Panc1 (cell line): ENCODE data around the gene SLC6A7. TPM values are rescaled to one million over a fixed set of nuclear protein-coding genes. Genes with fewer than 3 reads are reported as not detected.

Source experiments
- ATAC-seq: fragments of 200-7000 bp; cut with Tn5 transposase; 2 replicates; pipeline ENCODE4 v1.9.1; 2020; ENCODE audit warnings: mild to moderate bottlenecking, moderate library complexity
- BruUV-seq: library from RNA; stranded (reverse); fragments of 400-500 nt; replicated peaks from 2 replicates; lab custom pipeline; 2021; lab: Mats Ljungman, UMichigan
- CTCF ChIA-PET: fragments of 300-600 bp; sonication (Branson Sonifier 250); formaldehyde crosslinking; loops from one replicate; lab custom pipeline; 2022; ENCODE audit warnings: antibody characterized with exemption; lab: Charles Lee
- POLR2A ChIA-PET: fragments of 300-600 bp; sonication (Branson Sonifier 250); formaldehyde crosslinking; loops from one replicate; lab custom pipeline; 2022; ENCODE audit warnings: antibody characterized with exemption; lab: Charles Lee
- DNase-seq: peaks from one replicate; pipeline ENCODE4 v3.0.0-alpha.2; 2010; ENCODE audit warnings: low read depth, low spot score
- H3K27ac ChIP-seq: 2 replicates; pipeline ENCODE4 v1.5.1; 2011; ENCODE audit warnings: mild to moderate bottlenecking, low read length, inconsistent platforms
- H3K27me3 ChIP-seq: fragments of 200-500 bp; sonication (Bioruptor generic); 2 replicates; pipeline ENCODE4 v1.6.0; 2014; ENCODE audit warnings: low read length, inconsistent platforms; ENCODE audit not compliant: control insufficient read depth, insufficient read depth
- H3K36me3 ChIP-seq: fragments of 200-500 bp; sonication (Bioruptor generic); 2 replicates; pipeline ENCODE4 v1.5.1; 2014; ENCODE audit warnings: inconsistent platforms, mild to moderate bottlenecking, low read length, moderate library complexity; ENCODE audit not compliant: control insufficient read depth, insufficient read depth
- H3K4me1 ChIP-seq: 2 replicates; pipeline ENCODE4 v1.5.1; 2011; ENCODE audit warnings: inconsistent platforms, mild to moderate bottlenecking, low read length, moderate library complexity; ENCODE audit not compliant: control insufficient read depth, insufficient read depth
- H3K4me3 ChIP-seq, 2 experiments: 2 replicates each; pipeline ENCODE4 v1.5.1; 2011 to 2012; ENCODE audit warnings: low read depth in 2 of 2, low read length in 2 of 2, mild to moderate bottlenecking in 2 of 2, inconsistent platforms in 1 of 2, moderate library complexity in 1 of 2
- H3K9me3 ChIP-seq: fragments of 200-500 bp; sonication (Bioruptor generic); 2 replicates; pipeline ENCODE4 v1.5.1; 2014; ENCODE audit warnings: low read depth, mild to moderate bottlenecking, inconsistent platforms, low read length, moderate library complexity; ENCODE audit not compliant: control insufficient read depth, insufficient read depth
- POLR2AphosphoS5 ChIP-seq: IDR thresholded peaks from 2 replicates; pipeline ENCODE4 v1.6.1; 2012; ENCODE audit warnings: mild to moderate bottlenecking, low read depth, low read length, moderate library complexity
- REST ChIP-seq, 2 experiments: IDR thresholded peaks; 2 replicates each; pipeline ENCODE4 v1.6.1; 2011 to 2012; ENCODE audit warnings: low read depth in 2 of 2, control low read depth in 1 of 2, low read length in 1 of 2, mild to moderate bottlenecking in 1 of 2, moderate library complexity in 1 of 2; ENCODE audit not compliant: insufficient read depth in 1 of 2
- SIN3A ChIP-seq: IDR thresholded peaks from 2 replicates; pipeline ENCODE4 v1.6.1; 2012; ENCODE audit warnings: low read depth, mild to moderate bottlenecking, low read length, moderate library complexity, borderline replicate concordance; ENCODE audit not compliant: insufficient read depth
- TCF7L2 ChIP-seq: IDR thresholded peaks from 2 replicates; pipeline ENCODE4 v1.6.1; 2011; ENCODE audit warnings: mild to moderate bottlenecking, low read depth, low read length, inconsistent platforms
- in situ Hi-C: cut with HindIII; loops from 2 replicates; pipeline ENCODE4 v1.10.0; 2016; ENCODE audit warnings: low sequenced_read_pairs, low pct_unique_long_range_greater_than_20kb
- intact Hi-C: fragments of 100-400 bp; cut with micrococcal nuclease; formaldehyde crosslinking; loops from one replicate; pipeline ENCODE4 v1.10.0; 2022; ENCODE audit not compliant: unreplicated experiment
- total RNA-seq: library from RNA; stranded (reverse); gene quantifications from one replicate; pipeline ENCODE4 v1.2.1, GENCODE V29; 2021; ENCODE audit not compliant: unreplicated experiment
- TF ChIP-seq, protein P1 (sequence below): fragments of 450-650 bp; IDR thresholded peaks from 2 replicates; pipeline ENCODE4 v1.5.1; 2017; ENCODE audit warnings: mild to moderate bottlenecking

Gene SLC6A7
- total RNA-seq, 1 experiment from 2014 or later = not detected

DNA sequence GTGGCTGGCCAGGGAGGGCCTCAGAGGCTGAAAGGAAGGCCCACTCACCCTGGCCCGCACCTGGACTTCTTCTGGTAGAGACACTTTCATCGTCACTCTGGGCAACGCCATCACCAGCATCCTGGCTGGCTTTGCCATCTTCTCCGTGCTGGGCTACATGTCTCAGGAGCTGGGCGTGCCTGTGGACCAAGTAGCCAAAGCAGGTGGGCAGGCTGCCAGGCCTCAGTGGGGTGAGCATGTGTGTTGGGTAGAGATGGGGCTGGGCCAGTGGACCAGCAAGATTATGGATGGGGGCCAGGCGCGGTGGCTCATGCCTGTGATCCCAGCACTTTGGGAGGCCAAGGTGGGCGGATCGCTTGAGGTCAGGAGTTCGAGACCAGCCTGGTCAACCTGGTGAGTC is 12.6 kb downstream of the SLC6A7 start:
- Histone ChIP-seq H3K4me1 (no peaks in the 10 kb centered on the region), H3K27ac (no peak overlapping the region), H3K27me3 (peaks cover under 1% of the 10 kb centered on the region; the same call in 1 of the 2 replicates), H3K4me3 (no peak overlapping the region), H3K36me3 (no peaks in the 10 kb centered on the region), H3K9me3 (no peaks in the 10 kb centered on the region)
- no peak for ATAC-seq
- intact Hi-C loops (no loop called here), in situ Hi-C loops (no loop called here)
- no peak for DNase-seq
- TF ChIP-seq TCF7L2 (no peak), SIN3A (no peak), POLR2AphosphoS5 (no peak), REST (IDR thresholded peaks at IDR 0.05; ENCODE audit: insufficient read depth in 1 of 2, low read depth in 2 of 2, low read length in 1 of 2) (no peak)
- TF ChIP-seq, protein P1, sequence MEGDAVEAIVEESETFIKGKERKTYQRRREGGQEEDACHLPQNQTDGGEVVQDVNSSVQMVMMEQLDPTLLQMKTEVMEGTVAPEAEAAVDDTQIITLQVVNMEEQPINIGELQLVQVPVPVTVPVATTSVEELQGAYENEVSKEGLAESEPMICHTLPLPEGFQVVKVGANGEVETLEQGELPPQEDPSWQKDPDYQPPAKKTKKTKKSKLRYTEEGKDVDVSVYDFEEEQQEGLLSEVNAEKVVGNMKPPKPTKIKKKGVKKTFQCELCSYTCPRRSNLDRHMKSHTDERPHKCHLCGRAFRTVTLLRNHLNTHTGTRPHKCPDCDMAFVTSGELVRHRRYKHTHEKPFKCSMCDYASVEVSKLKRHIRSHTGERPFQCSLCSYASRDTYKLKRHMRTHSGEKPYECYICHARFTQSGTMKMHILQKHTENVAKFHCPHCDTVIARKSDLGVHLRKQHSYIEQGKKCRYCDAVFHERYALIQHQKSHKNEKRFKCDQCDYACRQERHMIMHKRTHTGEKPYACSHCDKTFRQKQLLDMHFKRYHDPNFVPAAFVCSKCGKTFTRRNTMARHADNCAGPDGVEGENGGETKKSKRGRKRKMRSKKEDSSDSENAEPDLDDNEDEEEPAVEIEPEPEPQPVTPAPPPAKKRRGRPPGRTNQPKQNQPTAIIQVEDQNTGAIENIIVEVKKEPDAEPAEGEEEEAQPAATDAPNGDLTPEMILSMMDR = no peak
- BruUV-seq = no TSS peak
- POLR2A ChIA-PET = no interaction called here
- CTCF ChIA-PET = no interaction called here

GRCh38 chr5:150203832-150204589 is 14.1 kb downstream of the SLC6A7 start:
- no peak for ATAC-seq
- BruUV-seq = no TSS peak

More at GRCh38 chr5:150203832-150204589, 14.1 kb downstream of the SLC6A7 start:
- Histone ChIP-seq H3K4me3 (no peak overlapping the region), H3K9me3 (no peaks in the 10 kb centered on the region), H3K27ac (no peak overlapping the region), H3K4me1 (no peaks in the 10 kb centered on the region; the same call in 1 of the 2 replicates), H3K27me3 (no peaks in the 10 kb centered on the region; the same call in 1 of the 2 replicates), H3K36me3 (no peaks in the 10 kb centered on the region)
- POLR2A ChIA-PET = no interaction called here
- TF ChIP-seq, protein P1 = no peak
- TF ChIP-seq SIN3A = no peak
- TF ChIP-seq POLR2AphosphoS5 = no peak
- no peak for TF ChIP-seq REST (IDR thresholded peaks at IDR 0.05; ENCODE audit: insufficient read depth in 1 of 2, low read depth in 2 of 2, low read length in 1 of 2)
- TF ChIP-seq TCF7L2 = no peak
- in situ Hi-C loops (no loop called here), intact Hi-C loops (no loop called here)
- CTCF ChIA-PET = no interaction called here
- no peak for DNase-seq
